SJCRH30 (cell line): ENCODE results near the gene LRFN5. TPM values are rescaled to one million over a fixed set of nuclear protein-coding genes. Genes with fewer than 3 reads are reported as not detected.
A peak's percentile ranks its signal among the peaks of the same experiment; 100 is the strongest.
"Not testable (repeated sequence)": the region's sequence is repeated elsewhere in the genome, so short reads cannot be mapped to it uniquely, and the experiment has no call there.

Experiments
- DNase-seq, 2 experiments: peaks; one replicate each; pipeline ENCODE4 v3.0.0-alpha.2; 2015 to 2020
- H3K27ac ChIP-seq: fragments of 250-450 bp; sonication (Bioruptor Pico); 2 replicates; pipeline ENCODE4 v1.5.1; 2020; ENCODE audit warnings: mild to moderate bottlenecking, moderate library complexity
- H3K27me3 ChIP-seq: fragments of 250-450 bp; sonication (Bioruptor Pico); 2 replicates; pipeline ENCODE4 v1.5.1; 2020; ENCODE audit warnings: mild to moderate bottlenecking, moderate library complexity
- H3K36me3 ChIP-seq: fragments of 250-450 bp; sonication (Bioruptor Pico); 2 replicates; pipeline ENCODE4 v1.5.1; 2020; ENCODE audit warnings: mild to moderate bottlenecking, moderate library complexity
- H3K4me1 ChIP-seq: fragments of 250-450 bp; sonication (Bioruptor Pico); 2 replicates; pipeline ENCODE4 v1.5.1; 2020; ENCODE audit warnings: mild to moderate bottlenecking, moderate library complexity
- H3K4me3 ChIP-seq: fragments of 250-450 bp; sonication (Bioruptor Pico); 2 replicates; pipeline ENCODE4 v1.5.1; 2020; ENCODE audit warnings: mild to moderate bottlenecking, moderate library complexity
- H3K9me3 ChIP-seq: fragments of 250-450 bp; sonication (Bioruptor Pico); replicated peaks from 2 replicates; pipeline ENCODE4 v1.5.1; 2020; ENCODE audit warnings: mild to moderate bottlenecking, moderate library complexity
- total RNA-seq: library from RNA; depleted of rRNA; stranded (reverse); fragments of >200 nt; shearing (Covaris generic); gene quantifications from 2 replicates; pipeline ENCODE4 v1.2.3, GENCODE V29; 2014

LRFN5 gene
- total RNA-seq, 1 experiment from 2014 or later: 13.0 TPM

GRCh38 chr14:41872931-41873685 lies 266.4 kb downstream of the LRFN5 start:
- Histone ChIP-seq H3K27ac (no peak overlapping the region), H3K4me3 (no peak overlapping the region), H3K36me3 (no peaks in the 10 kb centered on the region), H3K27me3 (no peaks in the 10 kb centered on the region), H3K9me3 (no peaks in the 10 kb centered on the region), H3K4me1 (no peaks in the 10 kb centered on the region)
- DNase-seq: no peak

DNA sequence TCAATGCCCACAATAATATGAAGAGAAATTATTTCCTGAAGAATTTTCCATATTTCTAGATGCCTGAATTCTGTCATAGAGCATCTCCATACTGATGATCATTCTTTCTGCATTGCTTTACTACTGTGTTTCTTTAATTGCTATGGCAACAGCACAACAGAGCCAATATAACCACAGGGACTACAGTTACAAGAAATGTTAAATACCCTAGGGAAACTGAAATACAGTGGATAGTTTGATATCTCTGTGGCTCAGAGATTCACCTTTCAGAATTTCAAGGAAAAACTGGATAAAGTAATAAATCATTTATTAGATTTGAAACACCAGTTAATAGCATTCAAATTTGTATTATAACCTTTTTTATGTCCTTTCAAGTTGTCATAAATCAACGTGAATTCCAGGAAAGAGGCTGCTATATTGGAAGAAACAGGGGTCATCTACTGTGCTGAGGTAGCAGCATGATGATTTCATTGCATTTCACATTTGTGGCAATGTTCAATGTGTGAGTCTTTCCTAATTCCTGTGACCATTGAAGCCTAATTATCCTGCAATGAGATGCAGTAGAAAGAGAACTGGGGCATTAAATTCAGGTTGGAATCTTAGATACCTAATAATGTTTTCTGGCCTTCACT lies 267.1 kb downstream of the LRFN5 start:
- no peaks in the 10 kb centered on the region for H3K9me3 ChIP-seq
- H3K27me3 ChIP-seq: no peaks in the 10 kb centered on the region
- no peak overlapping the region for H3K27ac ChIP-seq
- DNase-seq: peak in 1 of 2 experiments; percentile 7
- H3K4me3 ChIP-seq: no peak overlapping the region
- H3K4me1 ChIP-seq: no peaks in the 10 kb centered on the region
- H3K36me3 ChIP-seq: no peaks in the 10 kb centered on the region

GRCh38 chr14:41875116-41875515 lies 268.4 kb downstream of the LRFN5 start:
- H3K27ac ChIP-seq: no peak overlapping the region
- no peak for DNase-seq

DNA sequence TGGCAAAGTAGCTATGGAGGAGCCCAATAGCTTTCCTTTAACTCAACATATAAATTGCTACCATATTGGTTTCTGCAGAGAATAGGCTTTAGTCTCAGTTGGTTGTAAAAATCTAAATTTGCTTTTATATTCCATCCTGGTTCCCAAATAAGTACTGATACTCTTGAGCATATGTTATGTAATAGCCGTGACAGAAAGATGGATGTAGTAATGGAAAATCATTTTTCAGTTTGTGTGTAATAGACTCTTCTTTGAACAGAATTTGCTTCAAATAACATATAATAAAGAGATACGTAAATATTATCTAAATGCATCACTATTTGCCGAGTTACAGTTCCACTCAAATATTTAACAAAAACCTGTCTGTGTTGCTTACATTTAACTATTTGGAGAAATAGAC lies 271.6 kb downstream of the LRFN5 start:
- no peak overlapping the region for H3K27ac ChIP-seq
- no peaks in the 10 kb centered on the region for H3K4me1 ChIP-seq
- no peak overlapping the region for H3K4me3 ChIP-seq
- no peaks in the 10 kb centered on the region for H3K36me3 ChIP-seq
- no peak for DNase-seq
- no peaks in the 10 kb centered on the region for H3K9me3 ChIP-seq
- H3K27me3 ChIP-seq: no peaks in the 10 kb centered on the region

More at GRCh38 chr14:41875116-41875515, 268.4 kb downstream of the LRFN5 start:
- no peaks in the 10 kb centered on the region for H3K36me3 ChIP-seq
- H3K4me3 ChIP-seq: no peak overlapping the region
- H3K9me3 ChIP-seq: no peaks in the 10 kb centered on the region
- no peaks in the 10 kb centered on the region for H3K27me3 ChIP-seq
- no peaks in the 10 kb centered on the region for H3K4me1 ChIP-seq

- Histone ChIP-seq H3K36me3 (no peaks in the 10 kb centered on the region), H3K4me1 (no peaks in the 10 kb centered on the region), H3K27me3 (no peaks in the 10 kb centered on the region), H3K4me3 (no peak overlapping the region), H3K27ac (no peak overlapping the region), H3K9me3 (no peaks in the 10 kb centered on the region)
- DNase-seq: peak; percentile 2 to 14
These were observed 284.9 kb downstream of the LRFN5 start for GRCh38 chr14:41891624-41892023.

DNA sequence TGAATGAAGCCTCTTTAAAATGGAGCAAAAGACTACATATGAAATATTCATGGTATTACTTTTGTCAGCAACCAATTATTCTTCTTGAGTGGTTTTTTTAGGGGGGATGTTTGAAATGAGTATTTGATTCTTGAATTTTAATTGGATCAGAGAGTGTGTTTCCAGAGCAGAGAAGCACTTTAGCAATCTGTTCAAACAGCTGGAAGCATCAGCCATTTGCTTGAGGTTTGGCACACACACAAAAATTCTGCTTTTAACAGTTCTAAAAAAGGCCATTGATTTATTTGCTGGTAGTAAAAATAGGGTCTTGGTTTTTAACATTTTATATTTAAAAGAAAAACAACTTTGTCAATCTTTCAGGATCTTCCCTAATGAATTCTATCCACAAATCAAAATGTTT lies 292.7 kb downstream of the LRFN5 start:
- DNase-seq: peak; percentile 19 to 64
- H3K4me3 ChIP-seq: no peak overlapping the region
- H3K36me3 ChIP-seq: no peaks in the 10 kb centered on the region
- H3K27me3 ChIP-seq: no peaks in the 10 kb centered on the region
- no peaks in the 10 kb centered on the region for H3K9me3 ChIP-seq
- H3K4me1 ChIP-seq: peaks cover 14% of the 10 kb centered on the region
- peak overlapping the region; percentile 15 for H3K27ac ChIP-seq

DNA sequence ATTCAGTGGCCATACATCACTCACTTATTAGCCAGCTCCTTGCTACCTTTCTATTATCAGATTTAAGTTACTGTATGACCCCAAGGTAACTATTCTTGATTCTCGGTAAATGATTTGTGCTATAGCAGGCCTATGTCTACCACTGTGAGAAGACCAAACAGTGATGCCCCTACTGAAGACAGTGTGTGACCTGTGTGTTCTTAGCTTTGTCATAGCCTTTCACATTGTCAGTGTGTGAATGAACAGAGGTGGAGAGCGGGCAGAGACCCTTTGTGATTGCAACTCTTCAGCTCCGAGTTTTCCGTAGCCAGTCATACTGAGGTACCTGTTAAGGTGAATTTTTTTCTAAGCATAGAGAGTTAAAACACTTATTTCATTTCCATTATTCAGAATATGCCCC lies 294.0 kb downstream of the LRFN5 start:
- Histone ChIP-seq H3K27me3 (no peaks in the 10 kb centered on the region), H3K9me3 (no peaks in the 10 kb centered on the region), H3K36me3 (no peaks in the 10 kb centered on the region), H3K4me1 (peaks cover 14% of the 10 kb centered on the region), H3K27ac (no peak overlapping the region), H3K4me3 (no peak overlapping the region)
- DNase-seq: no peak

DNA sequence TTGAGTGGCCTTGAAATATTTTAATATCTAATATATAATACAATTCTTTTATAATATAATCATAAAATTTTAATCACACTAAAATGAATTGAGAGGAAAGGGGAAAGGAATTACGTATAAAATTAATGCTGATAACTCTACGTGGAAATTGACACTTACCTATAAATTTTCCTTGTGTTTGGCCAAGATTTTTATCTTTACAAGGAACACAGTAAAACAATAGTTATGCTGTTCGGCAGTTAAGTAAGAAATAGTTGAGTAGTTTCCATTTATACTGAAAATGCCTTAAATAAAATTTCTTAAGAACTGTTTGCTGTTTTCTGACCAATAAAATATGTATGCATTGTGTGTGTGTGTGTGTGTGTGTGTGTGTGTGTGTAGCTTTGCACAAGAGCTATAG lies 294.4 kb downstream of the LRFN5 start:
- H3K27me3 ChIP-seq: no peaks in the 10 kb centered on the region
- no peaks in the 10 kb centered on the region for H3K9me3 ChIP-seq
- H3K27ac ChIP-seq: no peak overlapping the region
- no peak for DNase-seq
- H3K4me3 ChIP-seq: no peak overlapping the region
- H3K4me1 ChIP-seq: peaks cover 14% of the 10 kb centered on the region
- H3K36me3 ChIP-seq: no peaks in the 10 kb centered on the region

DNA sequence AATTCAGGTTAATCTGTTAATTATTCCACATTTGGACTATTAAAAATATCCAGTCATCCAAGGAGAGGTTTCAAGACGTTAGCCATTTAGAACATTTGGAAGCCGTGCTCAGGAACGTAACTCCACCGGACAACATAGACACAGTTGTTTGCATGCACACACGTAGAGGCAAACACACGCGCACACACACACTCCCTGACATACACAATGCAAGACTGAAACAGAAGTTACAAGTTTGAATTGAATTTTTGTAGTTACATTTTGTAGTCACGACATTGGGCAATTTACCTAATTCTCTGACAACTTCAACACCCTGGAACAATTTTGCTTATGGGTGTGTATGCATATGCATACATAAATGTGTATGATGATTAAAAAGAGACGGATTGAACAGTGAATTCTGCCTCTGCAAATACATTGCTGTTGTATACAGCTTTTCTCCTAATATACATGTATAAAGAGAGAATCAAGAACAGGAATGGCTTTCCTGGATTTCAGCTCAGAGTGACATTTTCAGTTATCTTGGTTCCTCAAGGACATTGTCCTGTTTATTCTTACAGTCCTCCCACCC lies 298.8 kb downstream of the LRFN5 start:
- Histone ChIP-seq H3K27ac (no peak overlapping the region), H3K36me3 (no peaks in the 10 kb centered on the region), H3K4me3 (no peak overlapping the region), H3K9me3 (no peaks in the 10 kb centered on the region), H3K27me3 (no peaks in the 10 kb centered on the region), H3K4me1 (no peaks in the 10 kb centered on the region; the same call in 1 of the 2 replicates)
- no peak for DNase-seq

DNA sequence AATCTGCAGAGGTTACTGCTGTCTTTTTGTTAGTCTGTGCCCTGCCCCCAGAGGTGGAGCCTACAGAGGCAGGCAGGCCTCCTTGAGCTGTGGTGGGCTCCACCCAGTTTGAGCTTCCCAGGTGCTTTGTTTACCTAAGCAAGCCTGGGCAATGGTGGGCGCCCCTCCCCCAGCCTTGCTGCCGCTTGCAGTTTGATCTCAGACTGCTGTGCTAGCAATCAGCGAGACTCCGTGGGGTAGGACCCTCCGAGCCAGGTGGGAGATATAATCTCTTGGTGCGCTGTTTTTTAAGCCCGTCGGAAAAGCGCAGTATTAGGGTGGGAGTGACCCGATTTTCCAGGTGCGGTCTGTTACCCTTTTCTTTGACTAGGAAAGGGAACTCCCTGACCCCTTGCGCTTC lies 304.5 kb downstream of the LRFN5 start:
- not testable (repeated sequence) for H3K9me3 ChIP-seq, H3K4me3 ChIP-seq, DNase-seq, H3K4me1 ChIP-seq, H3K27ac ChIP-seq, H3K27me3 ChIP-seq, H3K36me3 ChIP-seq

DNA sequence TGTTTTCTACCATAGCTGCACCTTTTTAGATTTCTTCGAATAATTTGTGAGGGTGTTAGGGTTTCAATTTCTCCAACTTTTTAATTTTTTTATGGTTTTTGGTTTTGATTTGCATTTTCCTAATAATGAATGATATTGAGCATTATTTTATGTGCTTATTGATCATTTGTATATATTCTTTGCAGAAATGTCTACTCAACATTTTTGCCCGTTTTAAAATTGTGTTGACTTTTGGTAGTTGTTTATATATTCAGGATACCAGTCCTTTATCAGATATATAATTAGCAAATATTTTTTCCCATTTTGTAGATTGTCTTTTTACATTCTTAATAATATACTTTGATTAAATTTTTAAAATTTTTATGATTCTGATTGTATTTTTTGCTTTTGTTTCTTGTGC lies 306.7 kb downstream of the LRFN5 start:
- DNase-seq: no peak
- no peaks in the 10 kb centered on the region for H3K27me3 ChIP-seq
- no peaks in the 10 kb centered on the region for H3K9me3 ChIP-seq
- H3K4me3 ChIP-seq: no peak overlapping the region
- no peaks in the 10 kb centered on the region for H3K36me3 ChIP-seq
- H3K4me1 ChIP-seq: no peaks in the 10 kb centered on the region
- H3K27ac ChIP-seq: no peak overlapping the region

- Histone ChIP-seq H3K9me3 (no peaks in the 10 kb centered on the region), H3K27me3 (no peaks in the 10 kb centered on the region), H3K27ac (no peak overlapping the region), H3K36me3 (no peaks in the 10 kb centered on the region), H3K4me3 (no peak overlapping the region), H3K4me1 (no peaks in the 10 kb centered on the region)
- DNase-seq: no peak
These were observed 309.1 kb downstream of the LRFN5 start for GRCh38 chr14:41915732-41916131.

DNA sequence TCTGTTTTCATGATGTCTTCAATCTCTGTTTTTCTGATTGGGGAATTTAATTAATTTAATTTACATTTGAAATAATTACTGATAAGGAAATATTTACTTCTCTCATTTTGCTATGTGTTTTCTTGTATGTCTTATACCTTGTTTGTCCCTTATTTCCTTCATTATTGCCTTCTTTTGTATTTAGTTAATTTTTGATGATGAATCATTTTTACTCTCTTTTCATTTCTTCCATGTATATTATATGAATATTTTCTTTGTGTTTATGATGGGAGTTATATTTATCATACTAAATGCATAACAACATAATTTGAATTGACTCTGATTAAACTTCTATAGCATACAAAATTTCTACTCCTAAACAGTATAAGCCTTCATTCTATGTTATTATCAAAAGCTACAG lies 309.6 kb downstream of the LRFN5 start:
- H3K4me1 ChIP-seq: no peaks in the 10 kb centered on the region
- no peaks in the 10 kb centered on the region for H3K36me3 ChIP-seq
- H3K9me3 ChIP-seq: no peaks in the 10 kb centered on the region
- H3K27me3 ChIP-seq: no peaks in the 10 kb centered on the region
- H3K4me3 ChIP-seq: no peak overlapping the region
- no peak overlapping the region for H3K27ac ChIP-seq
- DNase-seq: no peak

GRCh38 chr14:41925409-41925808 lies 318.7 kb downstream of the LRFN5 start:
- H3K4me1 ChIP-seq: peaks cover 5% of the 10 kb centered on the region
- no peak overlapping the region for H3K27ac ChIP-seq
- no peaks in the 10 kb centered on the region for H3K9me3 ChIP-seq
- H3K4me3 ChIP-seq: no peak overlapping the region
- H3K36me3 ChIP-seq: no peaks in the 10 kb centered on the region
- no peaks in the 10 kb centered on the region for H3K27me3 ChIP-seq
- DNase-seq: peak; percentile 4 to 50

DNA sequence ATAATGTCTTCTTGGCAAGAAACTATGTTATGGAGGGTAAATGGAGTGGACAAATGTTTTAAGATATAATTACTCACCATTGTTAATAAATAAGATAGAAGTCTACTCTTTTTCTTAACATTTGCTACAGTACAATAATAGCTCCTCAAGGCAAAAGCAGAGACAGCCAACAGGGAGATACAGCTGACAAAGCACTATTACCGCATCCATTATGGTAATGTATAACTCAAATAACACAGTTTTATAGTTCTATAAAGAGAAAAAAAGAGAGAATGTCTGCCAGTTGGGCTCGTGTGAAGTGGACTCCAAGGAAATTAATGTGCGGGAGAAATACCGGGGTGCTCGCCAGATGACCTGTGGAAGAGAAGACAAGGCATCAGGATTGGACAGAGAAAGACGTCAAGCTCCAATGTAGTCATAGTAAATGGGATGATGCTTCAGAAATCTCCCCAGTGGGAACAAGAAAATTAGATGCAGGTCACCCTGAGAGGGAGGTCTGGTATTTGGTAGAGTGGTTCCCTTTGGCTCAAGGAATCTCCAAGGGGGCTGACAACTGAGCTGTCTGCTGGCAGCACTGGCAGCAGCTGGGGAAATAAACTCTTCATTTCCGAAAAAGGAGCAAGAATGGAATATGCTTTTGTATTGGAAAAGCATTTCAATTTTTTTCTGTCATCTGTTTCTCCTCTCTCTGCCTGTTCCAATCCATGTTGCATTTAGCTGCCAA lies 343.9 kb downstream of the LRFN5 start:
- Histone ChIP-seq H3K4me1 (no peaks in the 10 kb centered on the region), H3K27ac (no peak overlapping the region), H3K9me3 (no peaks in the 10 kb centered on the region), H3K4me3 (no peak overlapping the region), H3K27me3 (no peaks in the 10 kb centered on the region), H3K36me3 (no peaks in the 10 kb centered on the region)
- no peak for DNase-seq
